Thoracic aorta (tissue), 2 donors: ENCODE measurements around the gene BMP6. TPM values are rescaled to one million over a fixed set of nuclear protein-coding genes. Genes with fewer than 3 reads are reported as not detected.

ENCODE experiments used
- ATAC-seq: fragments of 150-250 bp; one replicate; pipeline ENCODE4 v1.8.0; 2017; ENCODE audit warnings: low read depth; ENCODE audit not compliant: insufficient number of reproducible peaks, low FRiP score
- DNase-seq: peaks from one replicate; pipeline ENCODE4 v3.0.0-alpha.2; 2020; ENCODE audit warnings: low spot score
- H3K27ac ChIP-seq, 2 donors: fragments of 200-600 bp; sonication (generic); 1 replicate in 1 of 2; 2 replicates in 1 of 2; pipeline ENCODE4 v1.5.1; 2016; ENCODE audit warnings: mild to moderate bottlenecking in 2 of 2, moderate library complexity in 2 of 2
- H3K27me3 ChIP-seq: fragments of 200-600 bp; sonication (generic); replicated peaks from 2 replicates; pipeline ENCODE4 v1.6.0; 2016; ENCODE audit warnings: mild to moderate bottlenecking; ENCODE audit not compliant: insufficient read depth
- H3K36me3 ChIP-seq: fragments of 200-600 bp; sonication (generic); one replicate; pipeline ENCODE4 v1.5.1; 2016
- H3K4me1 ChIP-seq, 2 donors: fragments of 200-600 bp; sonication (generic); 1 replicate in 1 of 2; 2 replicates in 1 of 2; pipeline versions ENCODE4 v1.5.1 to v1.6.0; 2016; ENCODE audit warnings: low read depth in 2 of 2, mild to moderate bottlenecking in 1 of 2; ENCODE audit not compliant: control insufficient read depth in 1 of 2
- H3K4me3 ChIP-seq: fragments of 200-600 bp; sonication (generic); 2 replicates; pipeline ENCODE4 v1.5.1; 2016; ENCODE audit warnings: mild to moderate bottlenecking
- H3K9me3 ChIP-seq: fragments of 200-600 bp; sonication (generic); 2 replicates; pipeline ENCODE4 v1.5.1; 2016
- total RNA-seq, 2 donors: library from RNA; depleted of rRNA; stranded (reverse); fragments of >200 nt; gene quantifications; one replicate each; pipeline versions ENCODE4 v1.1.0 to v1.2.3, GENCODE V29; 2016
- TF ChIP-seq, protein P1 (sequence below): fragments of 200-600 bp; sonication (generic); IDR thresholded peaks from one replicate; pipeline ENCODE4 v1.5.1; 2019; ENCODE audit warnings: antibody characterized with exemption

BMP6 gene
- total RNA-seq, 2 donors from 2014 or later: 4.7 TPM

GRCh38 chr6:7794509-7794908, 68.6 kb downstream of the BMP6 start:
- H3K36me3 ChIP-seq: no peaks in the 10 kb centered on the region
- TF ChIP-seq, protein P1, sequence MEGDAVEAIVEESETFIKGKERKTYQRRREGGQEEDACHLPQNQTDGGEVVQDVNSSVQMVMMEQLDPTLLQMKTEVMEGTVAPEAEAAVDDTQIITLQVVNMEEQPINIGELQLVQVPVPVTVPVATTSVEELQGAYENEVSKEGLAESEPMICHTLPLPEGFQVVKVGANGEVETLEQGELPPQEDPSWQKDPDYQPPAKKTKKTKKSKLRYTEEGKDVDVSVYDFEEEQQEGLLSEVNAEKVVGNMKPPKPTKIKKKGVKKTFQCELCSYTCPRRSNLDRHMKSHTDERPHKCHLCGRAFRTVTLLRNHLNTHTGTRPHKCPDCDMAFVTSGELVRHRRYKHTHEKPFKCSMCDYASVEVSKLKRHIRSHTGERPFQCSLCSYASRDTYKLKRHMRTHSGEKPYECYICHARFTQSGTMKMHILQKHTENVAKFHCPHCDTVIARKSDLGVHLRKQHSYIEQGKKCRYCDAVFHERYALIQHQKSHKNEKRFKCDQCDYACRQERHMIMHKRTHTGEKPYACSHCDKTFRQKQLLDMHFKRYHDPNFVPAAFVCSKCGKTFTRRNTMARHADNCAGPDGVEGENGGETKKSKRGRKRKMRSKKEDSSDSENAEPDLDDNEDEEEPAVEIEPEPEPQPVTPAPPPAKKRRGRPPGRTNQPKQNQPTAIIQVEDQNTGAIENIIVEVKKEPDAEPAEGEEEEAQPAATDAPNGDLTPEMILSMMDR: no peak
- H3K27me3 ChIP-seq: no peaks in the 10 kb centered on the region
- no peaks in the 10 kb centered on the region for H3K4me1 ChIP-seq
- ATAC-seq (no peak), DNase-seq (no peak)
- no peak overlapping the region for H3K4me3 ChIP-seq
- no peaks in the 10 kb centered on the region for H3K9me3 ChIP-seq
- no peak overlapping the region for H3K27ac ChIP-seq

DNA sequence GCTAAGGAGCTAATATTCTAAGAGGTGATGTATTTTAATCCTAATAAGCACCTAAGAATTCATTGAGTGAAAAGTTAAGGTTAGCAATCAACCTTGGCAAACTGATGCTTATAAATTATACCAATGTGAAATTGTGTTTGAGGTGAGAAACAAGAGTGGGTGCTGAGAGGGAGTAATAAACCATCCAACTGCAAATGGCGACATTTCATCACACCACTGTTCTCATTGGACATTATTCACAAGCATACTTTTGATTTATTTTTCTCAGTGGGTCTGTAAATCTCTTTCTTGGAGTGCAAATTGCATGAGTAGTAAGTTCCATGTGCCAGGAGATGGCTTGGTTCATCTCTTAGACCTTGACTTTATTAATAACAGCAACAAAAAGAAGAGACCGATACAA, 71.5 kb downstream of the BMP6 start:
- no peaks in the 10 kb centered on the region for H3K9me3 ChIP-seq
- no peak overlapping the region for H3K4me3 ChIP-seq
- no peaks in the 10 kb centered on the region for H3K36me3 ChIP-seq
- DNase-seq: no peak
- no peaks in the 10 kb centered on the region for H3K4me1 ChIP-seq
- TF ChIP-seq, protein P1: no peak
- H3K27me3 ChIP-seq: no peaks in the 10 kb centered on the region
- no peak overlapping the region for H3K27ac ChIP-seq
- no peak for ATAC-seq

DNA sequence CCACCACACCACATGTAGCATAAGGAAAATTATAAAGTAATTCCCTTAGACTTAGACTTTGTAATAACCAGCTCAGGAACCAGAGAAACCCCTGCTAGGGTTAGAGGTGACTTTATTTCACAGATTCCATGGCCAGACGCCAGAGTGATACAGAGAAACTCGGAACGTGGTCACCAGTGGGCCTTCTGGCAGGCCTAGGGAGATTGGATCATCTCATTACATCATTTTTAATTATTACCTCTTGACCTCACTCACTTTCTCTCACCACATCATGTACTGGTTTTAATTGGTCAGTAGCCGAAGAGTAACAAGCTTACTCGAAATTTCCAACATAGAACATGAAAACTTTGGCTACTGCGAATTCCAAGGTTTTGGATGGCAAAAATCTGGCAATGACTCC, 72.9 kb downstream of the BMP6 start:
- Histone ChIP-seq H3K36me3 (no peaks in the 10 kb centered on the region), H3K4me3 (no peak overlapping the region), H3K27me3 (no peaks in the 10 kb centered on the region), H3K4me1 (no peaks in the 10 kb centered on the region), H3K9me3 (no peaks in the 10 kb centered on the region), H3K27ac (no peak overlapping the region)
- ATAC-seq: no peak
- TF ChIP-seq, protein P1: no peak
- no peak for DNase-seq

DNA sequence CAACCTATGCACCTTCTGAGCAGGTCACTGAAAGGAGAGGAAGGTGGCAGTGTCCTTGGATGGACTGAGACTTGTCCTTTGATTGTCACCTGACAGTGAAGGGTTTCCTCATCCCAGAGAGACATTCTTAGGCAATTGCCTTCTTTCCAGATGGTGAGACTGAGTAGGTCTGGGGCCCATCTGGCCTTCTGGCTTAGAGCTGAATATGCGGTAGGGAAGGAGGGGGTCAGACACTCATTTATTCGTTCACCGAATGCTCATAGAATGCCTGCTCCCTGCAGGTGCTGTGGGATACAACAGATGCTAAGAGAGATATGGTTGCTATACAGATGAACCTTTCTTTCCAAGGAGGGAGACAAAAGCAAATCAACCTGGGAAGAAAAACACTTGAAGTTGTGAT, 76.8 kb downstream of the BMP6 start:
- no peak for DNase-seq
- Histone ChIP-seq H3K27me3 (no peaks in the 10 kb centered on the region), H3K27ac (no peak overlapping the region), H3K4me1 (no peaks in the 10 kb centered on the region), H3K36me3 (no peaks in the 10 kb centered on the region), H3K9me3 (no peaks in the 10 kb centered on the region), H3K4me3 (no peak overlapping the region)
- TF ChIP-seq, protein P1: no peak
- ATAC-seq: no peak

DNA sequence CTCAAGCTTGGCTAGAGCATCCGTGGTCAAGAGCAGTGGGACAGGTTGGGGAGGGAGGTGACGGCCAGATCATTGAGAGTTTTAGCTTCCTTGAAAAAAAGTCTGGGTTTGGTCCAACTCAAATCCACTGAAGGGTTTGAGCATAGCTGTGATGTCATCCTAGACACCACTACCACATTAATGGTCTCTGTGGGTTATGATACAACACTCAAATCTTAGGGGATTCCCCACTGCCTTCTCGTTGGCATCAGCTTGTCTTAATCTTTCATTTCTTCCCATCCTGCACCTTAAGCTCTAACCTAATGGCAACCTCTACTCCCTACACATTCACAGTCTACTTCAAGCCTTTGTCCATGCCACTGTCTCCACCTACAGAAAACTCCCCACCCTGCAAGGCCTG, 77.3 kb downstream of the BMP6 start:
- H3K4me1 ChIP-seq: no peaks in the 10 kb centered on the region
- H3K4me3 ChIP-seq: no peak overlapping the region
- no peaks in the 10 kb centered on the region for H3K36me3 ChIP-seq
- DNase-seq (no peak), ATAC-seq (no peak)
- TF ChIP-seq, protein P1: no peak
- H3K27me3 ChIP-seq: no peaks in the 10 kb centered on the region
- H3K27ac ChIP-seq: no peak overlapping the region
- no peaks in the 10 kb centered on the region for H3K9me3 ChIP-seq
